ENCODE measurements around the gene ARID1A.

The ARID1A gene

GRCh38 chr1:26710811-26711210, 15.0 kb downstream of the ARID1A start:
- H3K4ac ChIP-seq (ENCODE audit: low read length): no peak overlapping the region
- peaks cover 14 to 88% of the 10 kb centered on the region in 2 donors for H3K36me3 ChIP-seq (replicated peaks in 1 of 2; ENCODE audit: control insufficient read depth in 2 of 2, insufficient read depth in 2 of 2, low read length in 2 of 2)
- no peaks in the 10 kb centered on the region for H3K9me3 ChIP-seq (replicated peaks in 1 of 2; ENCODE audit: control insufficient read depth in 2 of 2, insufficient read depth in 1 of 2, low read depth in 1 of 2, low read length in 2 of 2)
- no peak overlapping the region for H2BK5ac ChIP-seq (ENCODE audit: low read length)
- H4K91ac ChIP-seq (ENCODE audit: low read depth, low read length, poor library complexity): no peak overlapping the region
- H2BK120ac ChIP-seq (ENCODE audit: low read depth, low read length): no peak overlapping the region
- H3K4me3 ChIP-seq (ENCODE audit: low read length in 2 of 2): no peak overlapping the region
- H4K8ac ChIP-seq (ENCODE audit: low read depth, low read length): no peak overlapping the region
- no peak overlapping the region for H2BK15ac ChIP-seq (ENCODE audit: low read length)
- H2BK12ac ChIP-seq (ENCODE audit: low read length): no peak overlapping the region
- no peaks in the 10 kb centered on the region for H3K79me1 ChIP-seq (ENCODE audit: low read depth, low read length)
- no peak overlapping the region for H3K23ac ChIP-seq (ENCODE audit: low read depth, low read length, poor library complexity)
- no peak overlapping the region for H3K14ac ChIP-seq (ENCODE audit: low read length)
- no peak for DNase-seq (ENCODE audit: low spot score)
- H2AK5ac ChIP-seq (ENCODE audit: low read depth, low read length): no peak overlapping the region
- no peak overlapping the region for H2AFZ ChIP-seq (ENCODE audit: low read length)
- no peaks in the 10 kb centered on the region for H3K27me3 ChIP-seq (ENCODE audit: control insufficient read depth in 3 of 3, insufficient read depth in 3 of 3, low read depth in 1 of 3, low read length in 3 of 3)
- no CpG with 5 or more reads among the region's 5 CpGs for WGBS, 2 donors (ENCODE audit: extremely low coverage in 2 of 2, insufficient read length in 2 of 2, insufficient replicate concordance in 1 of 2)
- no peaks in the 10 kb centered on the region for H3K4me1 ChIP-seq (ENCODE audit: control insufficient read depth in 2 of 2, insufficient read depth in 1 of 2, low read depth in 1 of 2, low read length in 2 of 2)
- no peak overlapping the region for H3K18ac ChIP-seq (ENCODE audit: low read length)
- H3K27ac ChIP-seq (replicated peaks; ENCODE audit: low read length): no peak overlapping the region
- no peak overlapping the region for H3K9ac ChIP-seq (ENCODE audit: low read depth, low read length, poor library complexity)
- no peak overlapping the region for H3K4me2 ChIP-seq (ENCODE audit: insufficient read depth, low read length, poor library complexity, severe bottlenecking)

GRCh38 chr1:26711777-26712176, 16.0 kb downstream of the ARID1A start:
- Histone ChIP-seq H3K4me3 (ENCODE audit: low read length in 2 of 2) (no peak overlapping the region), H2AK5ac (ENCODE audit: low read depth, low read length) (no peak overlapping the region), H3K9me3 (replicated peaks in 1 of 2; ENCODE audit: control insufficient read depth in 2 of 2, insufficient read depth in 1 of 2, low read depth in 1 of 2, low read length in 2 of 2) (no peaks in the 10 kb centered on the region), H3K23ac (ENCODE audit: low read depth, low read length, poor library complexity) (no peak overlapping the region), H3K4me2 (ENCODE audit: insufficient read depth, low read length, poor library complexity, severe bottlenecking) (no peak overlapping the region), H3K14ac (ENCODE audit: low read length) (no peak overlapping the region), H2AFZ (ENCODE audit: low read length) (no peak overlapping the region), H3K4me1 (ENCODE audit: control insufficient read depth in 2 of 2, insufficient read depth in 1 of 2, low read depth in 1 of 2, low read length in 2 of 2) (no peaks in the 10 kb centered on the region), H3K9ac (ENCODE audit: low read depth, low read length, poor library complexity) (no peak overlapping the region), H3K79me1 (ENCODE audit: low read depth, low read length) (no peaks in the 10 kb centered on the region), H3K36me3 (replicated peaks in 1 of 2; ENCODE audit: control insufficient read depth in 2 of 2, insufficient read depth in 2 of 2, low read length in 2 of 2) (peaks cover 16 to 83% of the 10 kb centered on the region in 2 donors), H2BK5ac (ENCODE audit: low read length) (no peak overlapping the region), H2BK12ac (ENCODE audit: low read length) (no peak overlapping the region), H3K18ac (ENCODE audit: low read length) (no peak overlapping the region), H3K27ac (replicated peaks; ENCODE audit: low read length) (no peak overlapping the region), H2BK120ac (ENCODE audit: low read depth, low read length) (no peak overlapping the region), H4K8ac (ENCODE audit: low read depth, low read length) (no peak overlapping the region), H4K91ac (ENCODE audit: low read depth, low read length, poor library complexity) (no peak overlapping the region), H3K27me3 (ENCODE audit: control insufficient read depth in 3 of 3, insufficient read depth in 3 of 3, low read depth in 1 of 3, low read length in 3 of 3) (no peaks in the 10 kb centered on the region), H2BK15ac (ENCODE audit: low read length) (no peak overlapping the region), H3K4ac (ENCODE audit: low read length) (no peak overlapping the region)
- WGBS, 2 donors (ENCODE audit: extremely low coverage in 2 of 2, insufficient read length in 2 of 2, insufficient replicate concordance in 1 of 2): no CpG with 5 or more reads among the region's 5 CpGs
- no peak for DNase-seq (ENCODE audit: low spot score)

- Histone ChIP-seq H2BK15ac (ENCODE audit: low read length) (no peak overlapping the region), H3K4me1 (ENCODE audit: control insufficient read depth in 2 of 2, insufficient read depth in 1 of 2, low read depth in 1 of 2, low read length in 2 of 2) (peaks cover 0 to 4% of the 10 kb centered on the region in 2 donors), H3K4ac (ENCODE audit: low read length) (no peak overlapping the region), H4K8ac (ENCODE audit: low read depth, low read length) (no peak overlapping the region), H3K27me3 (ENCODE audit: control insufficient read depth in 3 of 3, insufficient read depth in 3 of 3, low read depth in 1 of 3, low read length in 3 of 3) (no peaks in the 10 kb centered on the region), H3K9ac (ENCODE audit: low read depth, low read length, poor library complexity) (no peak overlapping the region), H3K18ac (ENCODE audit: low read length) (no peak overlapping the region), H2BK12ac (ENCODE audit: low read length) (no peak overlapping the region), H4K91ac (ENCODE audit: low read depth, low read length, poor library complexity) (no peak overlapping the region), H3K4me2 (ENCODE audit: insufficient read depth, low read length, poor library complexity, severe bottlenecking) (no peak overlapping the region), H3K36me3 (replicated peaks in 1 of 2; ENCODE audit: control insufficient read depth in 2 of 2, insufficient read depth in 2 of 2, low read length in 2 of 2) (peaks cover 6 to 78% of the 10 kb centered on the region in 2 donors), H3K79me1 (ENCODE audit: low read depth, low read length) (peaks cover 1% of the 10 kb centered on the region), H2AK5ac (ENCODE audit: low read depth, low read length) (no peak overlapping the region), H3K14ac (ENCODE audit: low read length) (no peak overlapping the region), H2BK5ac (ENCODE audit: low read length) (no peak overlapping the region), H3K23ac (ENCODE audit: low read depth, low read length, poor library complexity) (no peak overlapping the region), H2AFZ (ENCODE audit: low read length) (no peak overlapping the region), H3K27ac (replicated peaks; ENCODE audit: low read length) (no peak overlapping the region), H3K9me3 (replicated peaks in 1 of 2; ENCODE audit: control insufficient read depth in 2 of 2, insufficient read depth in 1 of 2, low read depth in 1 of 2, low read length in 2 of 2) (no peaks in the 10 kb centered on the region), H2BK120ac (ENCODE audit: low read depth, low read length) (no peak overlapping the region), H3K4me3 (ENCODE audit: low read length in 2 of 2) (no peak overlapping the region)
- WGBS, 2 donors (ENCODE audit: extremely low coverage in 2 of 2, insufficient read length in 2 of 2, insufficient replicate concordance in 1 of 2): no CpG with 5 or more reads among the region's 2 CpGs
- no peak for DNase-seq (ENCODE audit: low spot score)
These were observed 21.2 kb downstream of the ARID1A start for GRCh38 chr1:26717017-26717491.

- H2BK5ac ChIP-seq (ENCODE audit: low read length): no peak overlapping the region
- H2BK15ac ChIP-seq (ENCODE audit: low read length): no peak overlapping the region
- no peak overlapping the region for H3K9ac ChIP-seq (ENCODE audit: low read depth, low read length, poor library complexity)
- H3K4ac ChIP-seq (ENCODE audit: low read length): no peak overlapping the region
- no peaks in the 10 kb centered on the region for H3K27me3 ChIP-seq (ENCODE audit: control insufficient read depth in 3 of 3, insufficient read depth in 3 of 3, low read depth in 1 of 3, low read length in 3 of 3)
- WGBS, 2 donors (ENCODE audit: extremely low coverage in 2 of 2, insufficient read length in 2 of 2, insufficient replicate concordance in 1 of 2): no CpG with 5 or more reads among the region's 3 CpGs
- H3K79me1 ChIP-seq (ENCODE audit: low read depth, low read length): peaks cover 1% of the 10 kb centered on the region
- no peak overlapping the region for H2AFZ ChIP-seq (ENCODE audit: low read length)
- no peak overlapping the region for H3K14ac ChIP-seq (ENCODE audit: low read length)
- no peak overlapping the region for H4K91ac ChIP-seq (ENCODE audit: low read depth, low read length, poor library complexity)
- no peak overlapping the region for H2AK5ac ChIP-seq (ENCODE audit: low read depth, low read length)
- H3K9me3 ChIP-seq (replicated peaks in 1 of 2; ENCODE audit: control insufficient read depth in 2 of 2, insufficient read depth in 1 of 2, low read depth in 1 of 2, low read length in 2 of 2): no peaks in the 10 kb centered on the region
- H3K4me3 ChIP-seq (ENCODE audit: low read length in 2 of 2): no peak overlapping the region
- no peak overlapping the region for H4K8ac ChIP-seq (ENCODE audit: low read depth, low read length)
- no peak for DNase-seq (ENCODE audit: low spot score)
- H2BK12ac ChIP-seq (ENCODE audit: low read length): no peak overlapping the region
- H3K4me1 ChIP-seq (ENCODE audit: control insufficient read depth in 2 of 2, insufficient read depth in 1 of 2, low read depth in 1 of 2, low read length in 2 of 2): peaks cover 14 to 19% of the 10 kb centered on the region in 2 donors
- peaks cover 2 to 57% of the 10 kb centered on the region in 2 donors for H3K36me3 ChIP-seq (replicated peaks in 1 of 2; ENCODE audit: control insufficient read depth in 2 of 2, insufficient read depth in 2 of 2, low read length in 2 of 2)
- no peak overlapping the region for H3K27ac ChIP-seq (replicated peaks; ENCODE audit: low read length)
- H3K4me2 ChIP-seq (ENCODE audit: insufficient read depth, low read length, poor library complexity, severe bottlenecking): no peak overlapping the region
- no peak overlapping the region for H3K23ac ChIP-seq (ENCODE audit: low read depth, low read length, poor library complexity)
- no peak overlapping the region for H2BK120ac ChIP-seq (ENCODE audit: low read depth, low read length)
- H3K18ac ChIP-seq (ENCODE audit: low read length): no peak overlapping the region
These were observed 23.4 kb downstream of the ARID1A start for GRCh38 chr1:26719205-26719604.
